Liver (tissue), 3 donors: ENCODE data around the gene MAP7D3.

Source experiments
- CTCF ChIP-seq: fragments of 150-350 bp; IDR thresholded peaks from 2 replicates; pipeline ENCODE4 v1.5.1; 2017; ENCODE audit warnings: improper control_type of control experiment, low read depth, low read length; ENCODE audit not compliant: missing input control
- EGR1 ChIP-seq, 2 donors: IDR thresholded peaks; 2 replicates each; pipeline ENCODE4 v1.6.1; 2016 to 2018; ENCODE audit warnings: antibody characterized with exemption in 2 of 2, low read depth in 2 of 2
- FOXA1 ChIP-seq: IDR thresholded peaks from 2 replicates; pipeline ENCODE4 v1.6.1; 2016; ENCODE audit warnings: antibody characterized with exemption
- GABPA ChIP-seq, 2 donors: IDR thresholded peaks in 1 of 2; conservative IDR thresholded peaks in 1 of 2; 2 replicates each; pipeline ENCODE4 v1.6.1; 2016; ENCODE audit warnings: antibody characterized with exemption in 2 of 2, mild to moderate bottlenecking in 1 of 2, moderate library complexity in 1 of 2
- HNF4G ChIP-seq: IDR thresholded peaks from 2 replicates; pipeline ENCODE4 v1.6.1; 2016; ENCODE audit warnings: antibody characterized with exemption
- JUND ChIP-seq, 2 donors: IDR thresholded peaks; 2 replicates each; pipeline ENCODE4 v1.6.1; 2016; ENCODE audit warnings: antibody characterized with exemption in 2 of 2
- NR2F2 ChIP-seq: IDR thresholded peaks from 2 replicates; pipeline ENCODE4 v1.6.1; 2016; ENCODE audit warnings: antibody characterized with exemption
- RAD21 ChIP-seq, 2 donors: IDR thresholded peaks; 2 replicates each; pipeline ENCODE4 v1.6.1; 2016; ENCODE audit warnings: antibody characterized with exemption in 2 of 2, mild to moderate bottlenecking in 2 of 2
- REST ChIP-seq: IDR thresholded peaks from 2 replicates; pipeline ENCODE4 v1.6.1; 2016; ENCODE audit warnings: antibody characterized with exemption, mild to moderate bottlenecking
- SP1 ChIP-seq: IDR thresholded peaks from 2 replicates; pipeline ENCODE4 v1.6.1; 2018; ENCODE audit warnings: antibody characterized with exemption, mild to moderate bottlenecking
- TAF1 ChIP-seq: conservative IDR thresholded peaks from 2 replicates; pipeline ENCODE4 v1.6.1; 2016; ENCODE audit warnings: antibody characterized with exemption, mild to moderate bottlenecking
- YY1 ChIP-seq: IDR thresholded peaks from 2 replicates; pipeline ENCODE4 v1.6.1; 2016; ENCODE audit warnings: antibody characterized with exemption, mild to moderate bottlenecking
- ZBTB33 ChIP-seq: IDR thresholded peaks from 2 replicates; pipeline ENCODE4 v1.6.1; 2016; ENCODE audit warnings: antibody characterized with exemption
- donor health status: healthy.
- donor health status: healthy.

GRCh38 chrX:136211766-136212556 is 39.2 kb downstream of the MAP7D3 start:
- no peak for TF ChIP-seq FOXA1
- no peak for TF ChIP-seq JUND (IDR thresholded peaks at IDR 0.05)
- TF ChIP-seq CTCF, result no peak
- no peak for TF ChIP-seq RAD21 (IDR thresholded peaks at IDR 0.05)
- TF ChIP-seq YY1, result no peak
- no peak for TF ChIP-seq ZBTB33
- no peak for TF ChIP-seq NR2F2
- no peak for TF ChIP-seq HNF4G
- no peak for TF ChIP-seq GABPA (IDR thresholded peaks at IDR 0.05 in 1 of 2, conservative IDR thresholded peaks at IDR 0.05 in 1 of 2)
- no peak for TF ChIP-seq REST
- TF ChIP-seq EGR1 (IDR thresholded peaks at IDR 0.05; ENCODE audit: low read depth in 2 of 2), result no peak
- no peak for TF ChIP-seq SP1
- TF ChIP-seq TAF1, result no peak
